ENCODE measurements around the gene SEMA3B. TPM values are rescaled to one million over a fixed set of nuclear protein-coding genes. Genes with fewer than 3 reads are reported as not detected.
A peak's percentile ranks its signal among the peaks of the same experiment; 100 is the strongest.

Gene SEMA3B
- total RNA-seq, 1 donor from 2014 or later, result 0.68 TPM

GRCh38 chr3:50230794-50231125, 38.2 kb upstream of the SEMA3B start:
- intact Hi-C loops (cut with micrococcal nuclease), result no loop called here

GRCh38 chr3:50231581-50231980, 37.4 kb upstream of the SEMA3B start:
- intact Hi-C loops (cut with micrococcal nuclease), result no loop called here
- no peak overlapping the region for H3K4me3 Mint-ChIP-seq (ENCODE audit: low read depth)
- H3K9me3 Mint-ChIP-seq, result no peaks in the 10 kb centered on the region
- H3K27me3 Mint-ChIP-seq (ENCODE audit: low read depth), result no peaks in the 10 kb centered on the region
- peaks cover 5% of the 10 kb centered on the region for H3K36me3 Mint-ChIP-seq (ENCODE audit: low read depth)
- H3K4me1 Mint-ChIP-seq (ENCODE audit: low read depth), result peaks cover 14% of the 10 kb centered on the region
- DNase-seq (ENCODE audit: low spot score), result no peak
- no peak overlapping the region for H3K27ac Mint-ChIP-seq

More at GRCh38 chr3:50230794-50231125, 38.2 kb upstream of the SEMA3B start:
- Mint-ChIP-seq H3K4me1 (ENCODE audit: low read depth) (peaks cover 18% of the 10 kb centered on the region), H3K27me3 (ENCODE audit: low read depth) (no peaks in the 10 kb centered on the region), H3K9me3 (no peaks in the 10 kb centered on the region), H3K36me3 (ENCODE audit: low read depth) (peaks cover 2% of the 10 kb centered on the region), H3K4me3 (ENCODE audit: low read depth) (no peak overlapping the region), H3K27ac (no peak overlapping the region)
- DNase-seq (ENCODE audit: low spot score), result no peak

GRCh38 chr3:50232303-50232702, 36.6 kb upstream of the SEMA3B start:
- no peak for DNase-seq (ENCODE audit: low spot score)
- intact Hi-C loops (cut with micrococcal nuclease), result no loop called here
- peaks cover 12% of the 10 kb centered on the region for H3K36me3 Mint-ChIP-seq (ENCODE audit: low read depth)
- H3K4me3 Mint-ChIP-seq (ENCODE audit: low read depth), result no peak overlapping the region
- no peak overlapping the region for H3K27ac Mint-ChIP-seq
- H3K4me1 Mint-ChIP-seq (ENCODE audit: low read depth), result peaks cover 11% of the 10 kb centered on the region
- H3K9me3 Mint-ChIP-seq, result no peaks in the 10 kb centered on the region
- H3K27me3 Mint-ChIP-seq (ENCODE audit: low read depth), result no peaks in the 10 kb centered on the region

GRCh38 chr3:50233176-50233575, 35.8 kb upstream of the SEMA3B start:
- intact Hi-C loops (cut with micrococcal nuclease), result no loop called here

GRCh38 chr3:50235716-50236483, 33.0 kb upstream of the SEMA3B start, which contains the start of gene GNAI2:
Gene GNAI2 (plus strand): TSS chr3:50236204. CDS start chr3:50236336, 132 bp downstream.
- Mint-ChIP-seq H3K9me3 (no peaks in the 10 kb centered on the region), H3K4me3 (ENCODE audit: low read depth) (peak within 1 kb of the TSS; percentile 95), H3K36me3 (ENCODE audit: low read depth) (peaks cover 37% of the 10 kb centered on the region), H3K4me1 (ENCODE audit: low read depth) (peaks cover 24% of the 10 kb centered on the region), H3K27ac (peak within 1 kb of the TSS; percentile 89), H3K27me3 (ENCODE audit: low read depth) (no peaks in the 10 kb centered on the region)
- intact Hi-C loops (cut with micrococcal nuclease), result loop anchor here (2.0 to 5.0 kb wide), 4 partner anchors 63 to 366 kb away; partner anchors contain the start of genes HYAL2, HYAL3 and NAA80
- peak; percentile 99 for DNase-seq (ENCODE audit: low spot score)

More at GRCh38 chr3:50233176-50233575, 35.8 kb upstream of the SEMA3B start:
- H3K36me3 Mint-ChIP-seq (ENCODE audit: low read depth), result peaks cover 18% of the 10 kb centered on the region
- H3K27ac Mint-ChIP-seq, result no peak overlapping the region
- no peak overlapping the region for H3K4me3 Mint-ChIP-seq (ENCODE audit: low read depth)
- no peaks in the 10 kb centered on the region for H3K27me3 Mint-ChIP-seq (ENCODE audit: low read depth)
- H3K9me3 Mint-ChIP-seq, result no peaks in the 10 kb centered on the region
- DNase-seq (ENCODE audit: low spot score), result no peak
- H3K4me1 Mint-ChIP-seq (ENCODE audit: low read depth), result peaks cover 11% of the 10 kb centered on the region

GRCh38 chr3:50236484-50237132, 32.3 kb upstream of the SEMA3B start:
- no peak for DNase-seq (ENCODE audit: low spot score)
- intact Hi-C loops (cut with micrococcal nuclease), result loop anchor here (2.0 to 5.0 kb wide), 4 partner anchors 62 to 366 kb away; partner anchors contain the start of genes HYAL2, HYAL3 and NAA80

GRCh38 chr3:50237133-50237651, 31.8 kb upstream of the SEMA3B start:
- H3K4me1 Mint-ChIP-seq (ENCODE audit: low read depth), result peaks cover 36% of the 10 kb centered on the region
- intact Hi-C loops (cut with micrococcal nuclease), result loop anchor here (2.0 to 5.0 kb wide), 4 partner anchors 62 to 365 kb away; partner anchors contain the start of genes HYAL2, HYAL3 and NAA80
- peak overlapping the region; percentile 89 for H3K27ac Mint-ChIP-seq
- no peaks in the 10 kb centered on the region for H3K27me3 Mint-ChIP-seq (ENCODE audit: low read depth)
- H3K36me3 Mint-ChIP-seq (ENCODE audit: low read depth), result peaks cover 43% of the 10 kb centered on the region
- H3K9me3 Mint-ChIP-seq, result no peaks in the 10 kb centered on the region
- peak; percentile 37 for DNase-seq (ENCODE audit: low spot score)
- peak overlapping the region; percentile 95 for H3K4me3 Mint-ChIP-seq (ENCODE audit: low read depth)

More at GRCh38 chr3:50236484-50237132, 32.3 kb upstream of the SEMA3B start:
- peak overlapping the region; percentile 95 for H3K4me3 Mint-ChIP-seq (ENCODE audit: low read depth)
- H3K9me3 Mint-ChIP-seq, result no peaks in the 10 kb centered on the region
- H3K36me3 Mint-ChIP-seq (ENCODE audit: low read depth), result peaks cover 39% of the 10 kb centered on the region
- peak overlapping the region; percentile 89 for H3K27ac Mint-ChIP-seq
- H3K4me1 Mint-ChIP-seq (ENCODE audit: low read depth), result peaks cover 31% of the 10 kb centered on the region
- no peaks in the 10 kb centered on the region for H3K27me3 Mint-ChIP-seq (ENCODE audit: low read depth)

- peaks cover 47% of the 10 kb centered on the region for H3K36me3 Mint-ChIP-seq (ENCODE audit: low read depth)
- H3K27ac Mint-ChIP-seq, result peak overlapping the region; percentile 89
- peak overlapping the region; percentile 95 for H3K4me3 Mint-ChIP-seq (ENCODE audit: low read depth)
- DNase-seq (ENCODE audit: low spot score), result peak; percentile 85
- H3K4me1 Mint-ChIP-seq (ENCODE audit: low read depth), result peaks cover 43% of the 10 kb centered on the region
- intact Hi-C loops (cut with micrococcal nuclease), result loop anchor here (1.0 to 5.0 kb wide), 6 partner anchors 8 to 364 kb away; partner anchors contain the start of genes HYAL2, HYAL3 and NAA80
- H3K27me3 Mint-ChIP-seq (ENCODE audit: low read depth), result no peaks in the 10 kb centered on the region
- no peaks in the 10 kb centered on the region for H3K9me3 Mint-ChIP-seq
Observed at GRCh38 chr3:50237754-50238548, 31.0 kb upstream of the SEMA3B start.

GRCh38 chr3:50238549-50239026, 30.4 kb upstream of the SEMA3B start:
- DNase-seq (ENCODE audit: low spot score), result no peak
- Mint-ChIP-seq H3K36me3 (ENCODE audit: low read depth) (peaks cover 50% of the 10 kb centered on the region), H3K4me3 (ENCODE audit: low read depth) (peak overlapping the region; percentile 95), H3K9me3 (no peaks in the 10 kb centered on the region), H3K27me3 (ENCODE audit: low read depth) (no peaks in the 10 kb centered on the region), H3K4me1 (ENCODE audit: low read depth) (peaks cover 48% of the 10 kb centered on the region), H3K27ac (peak overlapping the region; percentile 89)
- intact Hi-C loops (cut with micrococcal nuclease), result loop anchor here (1.0 to 5.0 kb wide), 5 partner anchors 8 to 364 kb away; partner anchors contain the start of gene HYAL2

GRCh38 chr3:50239649-50240048, 29.3 kb upstream of the SEMA3B start:
- H3K9me3 Mint-ChIP-seq, result no peaks in the 10 kb centered on the region
- peaks cover 56% of the 10 kb centered on the region for H3K4me1 Mint-ChIP-seq (ENCODE audit: low read depth)
- peaks cover 52% of the 10 kb centered on the region for H3K36me3 Mint-ChIP-seq (ENCODE audit: low read depth)
- peak overlapping the region; percentile 55 for H3K4me3 Mint-ChIP-seq (ENCODE audit: low read depth)
- no peaks in the 10 kb centered on the region for H3K27me3 Mint-ChIP-seq (ENCODE audit: low read depth)
- no peak for DNase-seq (ENCODE audit: low spot score)
- no peak overlapping the region for H3K27ac Mint-ChIP-seq
- intact Hi-C loops (cut with micrococcal nuclease), result loop anchor here (5.0 kb wide), 3 partner anchors 83 to 363 kb away; partner anchors contain the start of gene HYAL2

GRCh38 chr3:50241163-50241562, 27.8 kb upstream of the SEMA3B start:
- no peaks in the 10 kb centered on the region for H3K9me3 Mint-ChIP-seq
- H3K27me3 Mint-ChIP-seq (ENCODE audit: low read depth), result no peaks in the 10 kb centered on the region
- H3K4me3 Mint-ChIP-seq (ENCODE audit: low read depth), result peak overlapping the region; percentile 63
- peak overlapping the region; percentile 87 for H3K27ac Mint-ChIP-seq
- intact Hi-C loops (cut with micrococcal nuclease), result no loop called here
- DNase-seq (ENCODE audit: low spot score), result no peak
- peaks cover 52% of the 10 kb centered on the region for H3K36me3 Mint-ChIP-seq (ENCODE audit: low read depth)
- H3K4me1 Mint-ChIP-seq (ENCODE audit: low read depth), result peaks cover 61% of the 10 kb centered on the region

Data from activated T-helper 2 cell treated with anti-CD3 and anti-CD28 coated beads, Interferon-gamma antibody, Interleukin-2, Interleukin-4, amounts not matched to agents 10 μg/mL and 5 μg/mL and 100 μg/mL, durations not matched to agents 14 hours and 24 hours and 36 hours (primary cell).